Measurements from ENCODE around the gene STARD13. TPM values are rescaled to one million over a fixed set of nuclear protein-coding genes. Genes with fewer than 3 reads are reported as not detected.

Gene STARD13
- total and polyA plus RNA-seq, 4 donors: 2.7 to 15.3 (median 5.7) TPM

DNA sequence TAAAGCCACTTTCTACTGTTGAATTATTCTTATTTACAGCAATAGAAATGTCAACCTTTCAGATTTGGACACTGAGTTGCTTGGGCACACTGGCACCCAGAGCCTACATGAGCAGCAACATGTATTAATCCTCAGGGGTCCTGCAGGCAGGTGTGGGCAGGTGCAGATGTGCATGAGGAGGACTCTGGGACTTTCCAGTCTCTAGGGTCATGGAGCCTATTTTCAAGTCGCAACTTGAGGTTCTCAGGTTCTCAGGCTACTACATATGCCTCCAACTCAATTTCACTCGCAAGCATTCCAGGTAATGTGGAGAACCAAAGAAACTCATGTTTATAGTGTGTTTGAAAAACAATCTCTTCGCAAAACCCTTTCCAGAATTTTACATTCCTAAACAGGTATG, 73.2 kb downstream of the STARD13 start:
- Histone ChIP-seq H3K27me3 (ENCODE audit: control insufficient read depth in 4 of 4, insufficient read depth in 4 of 4, low read length in 3 of 4) (no peaks in the 10 kb centered on the region), H3K4me1 (ENCODE audit: control insufficient read depth in 4 of 4, insufficient read depth in 4 of 4, low read length in 3 of 4) (peaks cover 0 to 7% (median 3%) of the 10 kb centered on the region in 4 donors), H3K9me3 (ENCODE audit: control insufficient read depth in 4 of 4, low read length in 3 of 4) (no peaks in the 10 kb centered on the region), H3K4me3 (ENCODE audit: low read depth in 1 of 3, low read length in 3 of 3) (no peak overlapping the region), H3K36me3 (ENCODE audit: control insufficient read depth in 4 of 4, insufficient read depth in 3 of 4, low read depth in 1 of 4, low read length in 3 of 4) (no peaks in the 10 kb centered on the region), H3K9ac (ENCODE audit: low read depth in 1 of 2, low read length in 2 of 2) (no peak overlapping the region), H3K27ac (ENCODE audit: low read depth in 1 of 2, low read length in 2 of 2) (no peak overlapping the region)
- no peak for DNase-seq (ENCODE audit: low spot score)
- 96% methylated on average over 3 of the region's 3 CpGs for WGBS
- no peak for TF ChIP-seq TAF1 (conservative IDR thresholded peaks at IDR 0.05)
- TF ChIP-seq RXRA (IDR thresholded peaks at IDR 0.05): no peak
- TF ChIP-seq HNF4A (conservative IDR thresholded peaks at IDR 0.05): no peak
- TF ChIP-seq FOXA1 (IDR thresholded peaks at IDR 0.05): no peak

DNA sequence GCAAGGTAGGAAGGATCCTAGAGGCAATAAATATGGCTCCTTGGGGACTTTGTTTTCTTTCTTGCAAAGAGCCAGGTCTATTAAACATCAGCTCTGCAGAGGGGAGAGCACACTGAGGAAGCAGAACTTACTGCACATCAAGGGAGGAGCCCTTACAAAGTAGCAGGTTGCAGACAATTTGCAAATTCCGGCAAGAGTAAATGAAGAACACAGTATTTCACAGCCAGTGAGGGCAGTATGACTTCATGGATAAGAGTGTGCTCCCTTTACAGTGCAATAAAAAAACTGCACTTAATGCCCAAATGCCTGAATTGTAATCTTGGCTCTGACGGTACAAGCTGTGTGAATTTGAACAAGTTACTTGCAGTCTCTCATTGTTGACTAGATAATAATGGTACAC, 75.5 kb downstream of the STARD13 start:
- TF ChIP-seq, protein P1, sequence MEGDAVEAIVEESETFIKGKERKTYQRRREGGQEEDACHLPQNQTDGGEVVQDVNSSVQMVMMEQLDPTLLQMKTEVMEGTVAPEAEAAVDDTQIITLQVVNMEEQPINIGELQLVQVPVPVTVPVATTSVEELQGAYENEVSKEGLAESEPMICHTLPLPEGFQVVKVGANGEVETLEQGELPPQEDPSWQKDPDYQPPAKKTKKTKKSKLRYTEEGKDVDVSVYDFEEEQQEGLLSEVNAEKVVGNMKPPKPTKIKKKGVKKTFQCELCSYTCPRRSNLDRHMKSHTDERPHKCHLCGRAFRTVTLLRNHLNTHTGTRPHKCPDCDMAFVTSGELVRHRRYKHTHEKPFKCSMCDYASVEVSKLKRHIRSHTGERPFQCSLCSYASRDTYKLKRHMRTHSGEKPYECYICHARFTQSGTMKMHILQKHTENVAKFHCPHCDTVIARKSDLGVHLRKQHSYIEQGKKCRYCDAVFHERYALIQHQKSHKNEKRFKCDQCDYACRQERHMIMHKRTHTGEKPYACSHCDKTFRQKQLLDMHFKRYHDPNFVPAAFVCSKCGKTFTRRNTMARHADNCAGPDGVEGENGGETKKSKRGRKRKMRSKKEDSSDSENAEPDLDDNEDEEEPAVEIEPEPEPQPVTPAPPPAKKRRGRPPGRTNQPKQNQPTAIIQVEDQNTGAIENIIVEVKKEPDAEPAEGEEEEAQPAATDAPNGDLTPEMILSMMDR (IDR thresholded peaks at IDR 0.05; ENCODE audit: low read depth, low read length, missing input control): no peak
- TF ChIP-seq, protein P2, sequence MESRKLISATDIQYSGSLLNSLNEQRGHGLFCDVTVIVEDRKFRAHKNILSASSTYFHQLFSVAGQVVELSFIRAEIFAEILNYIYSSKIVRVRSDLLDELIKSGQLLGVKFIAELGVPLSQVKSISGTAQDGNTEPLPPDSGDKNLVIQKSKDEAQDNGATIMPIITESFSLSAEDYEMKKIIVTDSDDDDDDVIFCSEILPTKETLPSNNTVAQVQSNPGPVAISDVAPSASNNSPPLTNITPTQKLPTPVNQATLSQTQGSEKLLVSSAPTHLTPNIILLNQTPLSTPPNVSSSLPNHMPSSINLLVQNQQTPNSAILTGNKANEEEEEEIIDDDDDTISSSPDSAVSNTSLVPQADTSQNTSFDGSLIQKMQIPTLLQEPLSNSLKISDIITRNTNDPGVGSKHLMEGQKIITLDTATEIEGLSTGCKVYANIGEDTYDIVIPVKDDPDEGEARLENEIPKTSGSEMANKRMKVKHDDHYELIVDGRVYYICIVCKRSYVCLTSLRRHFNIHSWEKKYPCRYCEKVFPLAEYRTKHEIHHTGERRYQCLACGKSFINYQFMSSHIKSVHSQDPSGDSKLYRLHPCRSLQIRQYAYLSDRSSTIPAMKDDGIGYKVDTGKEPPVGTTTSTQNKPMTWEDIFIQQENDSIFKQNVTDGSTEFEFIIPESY (IDR thresholded peaks at IDR 0.05): no peak
- TF ChIP-seq RXRA (IDR thresholded peaks at IDR 0.05) (no peak), HNF4G (IDR thresholded peaks at IDR 0.05) (no peak), FOXA1 (IDR thresholded peaks at IDR 0.05) (no peak), NR2F2 (IDR thresholded peaks at IDR 0.05) (no peak), HNF4A (conservative IDR thresholded peaks at IDR 0.05) (no peak), EGR1 (IDR thresholded peaks at IDR 0.05; ENCODE audit: low read depth in 2 of 2) (no peak), GABPA (IDR thresholded peaks at IDR 0.05 in 1 of 2, conservative IDR thresholded peaks at IDR 0.05 in 1 of 2) (no peak), SP1 (IDR thresholded peaks at IDR 0.05) (no peak)
- TF ChIP-seq, protein P3, sequence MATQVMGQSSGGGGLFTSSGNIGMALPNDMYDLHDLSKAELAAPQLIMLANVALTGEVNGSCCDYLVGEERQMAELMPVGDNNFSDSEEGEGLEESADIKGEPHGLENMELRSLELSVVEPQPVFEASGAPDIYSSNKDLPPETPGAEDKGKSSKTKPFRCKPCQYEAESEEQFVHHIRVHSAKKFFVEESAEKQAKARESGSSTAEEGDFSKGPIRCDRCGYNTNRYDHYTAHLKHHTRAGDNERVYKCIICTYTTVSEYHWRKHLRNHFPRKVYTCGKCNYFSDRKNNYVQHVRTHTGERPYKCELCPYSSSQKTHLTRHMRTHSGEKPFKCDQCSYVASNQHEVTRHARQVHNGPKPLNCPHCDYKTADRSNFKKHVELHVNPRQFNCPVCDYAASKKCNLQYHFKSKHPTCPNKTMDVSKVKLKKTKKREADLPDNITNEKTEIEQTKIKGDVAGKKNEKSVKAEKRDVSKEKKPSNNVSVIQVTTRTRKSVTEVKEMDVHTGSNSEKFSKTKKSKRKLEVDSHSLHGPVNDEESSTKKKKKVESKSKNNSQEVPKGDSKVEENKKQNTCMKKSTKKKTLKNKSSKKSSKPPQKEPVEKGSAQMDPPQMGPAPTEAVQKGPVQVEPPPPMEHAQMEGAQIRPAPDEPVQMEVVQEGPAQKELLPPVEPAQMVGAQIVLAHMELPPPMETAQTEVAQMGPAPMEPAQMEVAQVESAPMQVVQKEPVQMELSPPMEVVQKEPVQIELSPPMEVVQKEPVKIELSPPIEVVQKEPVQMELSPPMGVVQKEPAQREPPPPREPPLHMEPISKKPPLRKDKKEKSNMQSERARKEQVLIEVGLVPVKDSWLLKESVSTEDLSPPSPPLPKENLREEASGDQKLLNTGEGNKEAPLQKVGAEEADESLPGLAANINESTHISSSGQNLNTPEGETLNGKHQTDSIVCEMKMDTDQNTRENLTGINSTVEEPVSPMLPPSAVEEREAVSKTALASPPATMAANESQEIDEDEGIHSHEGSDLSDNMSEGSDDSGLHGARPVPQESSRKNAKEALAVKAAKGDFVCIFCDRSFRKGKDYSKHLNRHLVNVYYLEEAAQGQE (IDR thresholded peaks at IDR 0.05): no peak
- TF ChIP-seq, protein P4, sequence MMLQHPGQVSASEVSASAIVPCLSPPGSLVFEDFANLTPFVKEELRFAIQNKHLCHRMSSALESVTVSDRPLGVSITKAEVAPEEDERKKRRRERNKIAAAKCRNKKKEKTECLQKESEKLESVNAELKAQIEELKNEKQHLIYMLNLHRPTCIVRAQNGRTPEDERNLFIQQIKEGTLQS (IDR thresholded peaks at IDR 0.05): no peak
- TF ChIP-seq, protein P5, sequence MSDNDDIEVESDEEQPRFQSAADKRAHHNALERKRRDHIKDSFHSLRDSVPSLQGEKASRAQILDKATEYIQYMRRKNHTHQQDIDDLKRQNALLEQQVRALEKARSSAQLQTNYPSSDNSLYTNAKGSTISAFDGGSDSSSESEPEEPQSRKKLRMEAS (IDR thresholded peaks at IDR 0.05): no peak
- no peak for DNase-seq (ENCODE audit: low spot score)
- H3K9ac ChIP-seq (ENCODE audit: low read depth in 1 of 2, low read length in 2 of 2): no peak overlapping the region
- peaks cover 0 to 13% (median 4%) of the 10 kb centered on the region in 4 donors for H3K4me1 ChIP-seq (ENCODE audit: control insufficient read depth in 4 of 4, insufficient read depth in 4 of 4, low read length in 3 of 4)
- H3K4me3 ChIP-seq (ENCODE audit: low read depth in 1 of 3, low read length in 3 of 3): no peak overlapping the region
- H3K9me3 ChIP-seq (ENCODE audit: control insufficient read depth in 4 of 4, low read length in 3 of 4): no peaks in the 10 kb centered on the region
- H3K36me3 ChIP-seq (ENCODE audit: control insufficient read depth in 4 of 4, insufficient read depth in 3 of 4, low read depth in 1 of 4, low read length in 3 of 4): no peaks in the 10 kb centered on the region
- H3K27me3 ChIP-seq (ENCODE audit: control insufficient read depth in 4 of 4, insufficient read depth in 4 of 4, low read length in 3 of 4): no peaks in the 10 kb centered on the region
- 85% methylated on average over 2 of the region's 2 CpGs for WGBS
- no peak overlapping the region for H3K27ac ChIP-seq (ENCODE audit: low read depth in 1 of 2, low read length in 2 of 2)

Data from liver (tissue), 9 donors.